A673 (cell line): ENCODE measurements around the gene F2. TPM values are rescaled to one million over a fixed set of nuclear protein-coding genes. Genes with fewer than 3 reads are reported as not detected.

Experiments used
- BruUV-seq: library from RNA; stranded (reverse); fragments of 400-500 nt; replicated peaks from 2 replicates; lab custom pipeline; 2021; lab: Mats Ljungman, UMichigan
- CTCF ChIA-PET: fragments of 300-600 bp; sonication (Branson Sonifier 250); formaldehyde crosslinking; loops from one replicate; lab custom pipeline; 2022; ENCODE audit warnings: antibody characterized with exemption; lab: Charles Lee
- POLR2A ChIA-PET: fragments of 300-600 bp; sonication (Branson Sonifier 250); formaldehyde crosslinking; loops from one replicate; lab custom pipeline; 2022; ENCODE audit warnings: antibody characterized with exemption; ENCODE audit not compliant: low non-redundant PET; lab: Charles Lee
- DNase-seq: peaks from one replicate; pipeline ENCODE4 v3.0.0-alpha.2; 2015; ENCODE audit warnings: low spot score
- H3K27ac ChIP-seq: fragments of 200-600 bp; sonication (generic); 2 replicates; pipeline ENCODE4 v1.5.1; 2016; ENCODE audit warnings: mixed run types, low read depth, mild to moderate bottlenecking, mixed read lengths, antibody characterized with exemption, low read length; ENCODE audit not compliant: poor library complexity, severe bottlenecking
- H3K27me3 ChIP-seq: fragments of 200-600 bp; sonication (generic); replicated peaks from 2 replicates; pipeline ENCODE4 v1.6.1; 2017; ENCODE audit warnings: mixed run types, low read depth, mild to moderate bottlenecking, mixed read lengths, antibody characterized with exemption, low read length; ENCODE audit not compliant: insufficient read depth, poor library complexity
- H3K36me3 ChIP-seq: fragments of 200-600 bp; sonication (generic); 2 replicates; pipeline ENCODE4 v1.6.1; 2016; ENCODE audit warnings: mixed run types, mild to moderate bottlenecking, mixed read lengths, antibody characterized with exemption, low read length; ENCODE audit not compliant: insufficient read depth, poor library complexity, severe bottlenecking
- H3K4me1 ChIP-seq: fragments of 200-600 bp; sonication (generic); 2 replicates; pipeline ENCODE4 v1.6.1; 2017; ENCODE audit warnings: mixed run types, mild to moderate bottlenecking, mixed read lengths, antibody characterized with exemption, low read length; ENCODE audit not compliant: insufficient read depth, poor library complexity, severe bottlenecking
- H3K4me3 ChIP-seq: fragments of 200-600 bp; sonication (generic); 2 replicates; pipeline ENCODE4 v1.5.1; 2016; ENCODE audit warnings: low read depth, mixed run types, mild to moderate bottlenecking, mixed read lengths, low read length; ENCODE audit not compliant: poor library complexity, severe bottlenecking
- H3K9me3 ChIP-seq: fragments of 200-600 bp; sonication (generic); 2 replicates; pipeline ENCODE4 v1.6.1; 2016; ENCODE audit warnings: mixed run types, low read depth, mild to moderate bottlenecking, mixed read lengths, antibody characterized with exemption, low read length; ENCODE audit not compliant: poor library complexity, severe bottlenecking
- EZH2 ChIP-seq: fragments of 200-600 bp; sonication (generic); IDR thresholded peaks from 2 replicates; pipeline ENCODE4 v1.6.1; 2017; ENCODE audit warnings: borderline replicate concordance, low read depth, mild to moderate bottlenecking, mixed read lengths, antibody characterized with exemption, low read length; ENCODE audit not compliant: poor library complexity, severe bottlenecking
- intact Hi-C: fragments of 100-400 bp; cut with micrococcal nuclease; formaldehyde crosslinking; loops from one replicate; pipeline ENCODE4 v1.10.0; 2022; ENCODE audit not compliant: unreplicated experiment
- total RNA-seq: library from RNA; stranded (reverse); gene quantifications from 2 replicates; pipeline ENCODE4 v1.2.3, GENCODE V29; 2021
- TF ChIP-seq, protein P1 (sequence below): fragments of 300-800, 200-600 bp; sonication (generic); conservative IDR thresholded peaks from 2 replicates; pipeline ENCODE4 v1.5.1; 2017; ENCODE audit warnings: low read depth, mild to moderate bottlenecking, antibody characterized with exemption, low read length, moderate library complexity, mixed read lengths

Gene F2
- total RNA-seq, 1 experiment from 2014 or later: not detected

GRCh38 chr11:46671958-46672315 is 47.1 kb upstream of the F2 start:
- Histone ChIP-seq H3K4me1 (no peaks in the 10 kb centered on the region), H3K9me3 (no peaks in the 10 kb centered on the region), H3K36me3 (peaks cover 52% of the 10 kb centered on the region), H3K4me3 (no peak overlapping the region), H3K27me3 (no peaks in the 10 kb centered on the region), H3K27ac (no peak overlapping the region)
- BruUV-seq: no TSS peak
- DNase-seq: no peak
- intact Hi-C loops: no loop called here
- ChIA-PET POLR2A (no interaction called here), CTCF (no interaction called here)
- TF ChIP-seq EZH2: no peak
- TF ChIP-seq, protein P1, sequence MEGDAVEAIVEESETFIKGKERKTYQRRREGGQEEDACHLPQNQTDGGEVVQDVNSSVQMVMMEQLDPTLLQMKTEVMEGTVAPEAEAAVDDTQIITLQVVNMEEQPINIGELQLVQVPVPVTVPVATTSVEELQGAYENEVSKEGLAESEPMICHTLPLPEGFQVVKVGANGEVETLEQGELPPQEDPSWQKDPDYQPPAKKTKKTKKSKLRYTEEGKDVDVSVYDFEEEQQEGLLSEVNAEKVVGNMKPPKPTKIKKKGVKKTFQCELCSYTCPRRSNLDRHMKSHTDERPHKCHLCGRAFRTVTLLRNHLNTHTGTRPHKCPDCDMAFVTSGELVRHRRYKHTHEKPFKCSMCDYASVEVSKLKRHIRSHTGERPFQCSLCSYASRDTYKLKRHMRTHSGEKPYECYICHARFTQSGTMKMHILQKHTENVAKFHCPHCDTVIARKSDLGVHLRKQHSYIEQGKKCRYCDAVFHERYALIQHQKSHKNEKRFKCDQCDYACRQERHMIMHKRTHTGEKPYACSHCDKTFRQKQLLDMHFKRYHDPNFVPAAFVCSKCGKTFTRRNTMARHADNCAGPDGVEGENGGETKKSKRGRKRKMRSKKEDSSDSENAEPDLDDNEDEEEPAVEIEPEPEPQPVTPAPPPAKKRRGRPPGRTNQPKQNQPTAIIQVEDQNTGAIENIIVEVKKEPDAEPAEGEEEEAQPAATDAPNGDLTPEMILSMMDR: no peak

DNA sequence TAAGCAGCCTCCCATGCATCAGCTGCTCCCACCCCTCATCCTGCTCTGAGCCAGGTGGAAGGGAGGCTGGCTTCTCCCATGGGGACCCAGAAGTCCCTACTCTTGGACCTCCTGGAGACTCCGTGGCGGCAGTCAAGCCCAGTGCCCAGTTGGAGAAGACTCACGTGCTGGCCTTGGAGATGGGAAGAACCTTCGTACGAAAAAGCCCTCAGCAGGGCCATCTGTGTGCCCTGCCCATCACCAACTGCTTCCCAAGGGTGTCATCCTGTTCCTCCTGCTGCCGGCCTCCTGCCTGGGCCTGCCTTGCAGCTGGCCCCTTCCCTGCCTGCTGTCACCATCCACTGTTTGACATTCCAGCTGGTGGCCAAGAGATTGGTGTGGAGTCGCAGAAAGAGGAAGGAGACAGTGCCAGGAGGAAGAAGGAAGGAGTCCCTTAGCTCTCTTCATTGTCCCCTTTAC is 46.6 kb upstream of the F2 start:
- TF ChIP-seq EZH2: no peak
- TF ChIP-seq, protein P1: no peak
- intact Hi-C loops: no loop called here
- BruUV-seq: TSS peak; percentile 41
- ChIA-PET CTCF (no interaction called here), POLR2A (no interaction called here)
- Histone ChIP-seq H3K4me3 (no peak overlapping the region), H3K27me3 (no peaks in the 10 kb centered on the region), H3K36me3 (peaks cover 52% of the 10 kb centered on the region), H3K27ac (no peak overlapping the region), H3K9me3 (no peaks in the 10 kb centered on the region), H3K4me1 (no peaks in the 10 kb centered on the region)
- DNase-seq: no peak

GRCh38 chr11:46673713-46674462 is 45.1 kb upstream of the F2 start:
- no peaks in the 10 kb centered on the region for H3K9me3 ChIP-seq
- no TSS peak for BruUV-seq
- H3K4me3 ChIP-seq: no peak overlapping the region
- H3K4me1 ChIP-seq: no peaks in the 10 kb centered on the region
- TF ChIP-seq EZH2: no peak
- TF ChIP-seq, protein P1: no peak
- peak overlapping the region; percentile 9 for H3K27ac ChIP-seq
- CTCF ChIA-PET: no interaction called here
- peaks cover 45% of the 10 kb centered on the region for H3K36me3 ChIP-seq
- no peak for DNase-seq
- intact Hi-C loops: no loop called here
- H3K27me3 ChIP-seq: no peaks in the 10 kb centered on the region
- POLR2A ChIA-PET: interaction anchor here (0.6 kb wide), 1 partner anchor 64 kb away, joined by 22 read pairs; no protein-coding TSS in a partner anchor
